Activated naive CD4-positive, alpha-beta T cell treated with anti-CD3 and anti-CD28 coated beads, Interleukin-2, amount 50 U/mL, for 72 hours (primary cell): ENCODE results near the gene INTS11. TPM values are rescaled to one million over a fixed set of nuclear protein-coding genes. Genes with fewer than 3 reads are reported as not detected.

ENCODE experiments used
- ATAC-seq, 2 donors: fragments of 150-1000 bp; cut with Tn5 transposase; 2 replicates each; pipeline ENCODE4 v1.10.0; 2021; ENCODE audit warnings: mild to moderate bottlenecking in 2 of 2, moderate library complexity in 2 of 2
- DNase-seq, 2 donors: peaks; one replicate each; pipeline ENCODE4 v3.0.0; 2021 to 2022; ENCODE audit warnings: low spot score in 2 of 2
- H3K27ac Mint-ChIP-seq, 2 donors: one replicate each; pipeline ENCODE4 v1.8.0; 2022; ENCODE audit warnings: mild to moderate bottlenecking in 2 of 2, mixed read lengths in 2 of 2
- H3K36me3 Mint-ChIP-seq, 2 donors: one replicate each; pipeline ENCODE4 v1.8.0; 2022; ENCODE audit warnings: mixed read lengths in 2 of 2
- H3K9me3 Mint-ChIP-seq, 2 donors: one replicate each; pipeline ENCODE4 v1.8.0; 2022; ENCODE audit warnings: mixed read lengths in 2 of 2
- total RNA-seq, 2 donors: library from RNA; stranded (reverse); gene quantifications; one replicate each; pipeline ENCODE4 v1.2.3, GENCODE V29; 2022

The INTS11 gene
- total RNA-seq, 2 donors from 2014 or later, result 119 to 142 TPM

DNA sequence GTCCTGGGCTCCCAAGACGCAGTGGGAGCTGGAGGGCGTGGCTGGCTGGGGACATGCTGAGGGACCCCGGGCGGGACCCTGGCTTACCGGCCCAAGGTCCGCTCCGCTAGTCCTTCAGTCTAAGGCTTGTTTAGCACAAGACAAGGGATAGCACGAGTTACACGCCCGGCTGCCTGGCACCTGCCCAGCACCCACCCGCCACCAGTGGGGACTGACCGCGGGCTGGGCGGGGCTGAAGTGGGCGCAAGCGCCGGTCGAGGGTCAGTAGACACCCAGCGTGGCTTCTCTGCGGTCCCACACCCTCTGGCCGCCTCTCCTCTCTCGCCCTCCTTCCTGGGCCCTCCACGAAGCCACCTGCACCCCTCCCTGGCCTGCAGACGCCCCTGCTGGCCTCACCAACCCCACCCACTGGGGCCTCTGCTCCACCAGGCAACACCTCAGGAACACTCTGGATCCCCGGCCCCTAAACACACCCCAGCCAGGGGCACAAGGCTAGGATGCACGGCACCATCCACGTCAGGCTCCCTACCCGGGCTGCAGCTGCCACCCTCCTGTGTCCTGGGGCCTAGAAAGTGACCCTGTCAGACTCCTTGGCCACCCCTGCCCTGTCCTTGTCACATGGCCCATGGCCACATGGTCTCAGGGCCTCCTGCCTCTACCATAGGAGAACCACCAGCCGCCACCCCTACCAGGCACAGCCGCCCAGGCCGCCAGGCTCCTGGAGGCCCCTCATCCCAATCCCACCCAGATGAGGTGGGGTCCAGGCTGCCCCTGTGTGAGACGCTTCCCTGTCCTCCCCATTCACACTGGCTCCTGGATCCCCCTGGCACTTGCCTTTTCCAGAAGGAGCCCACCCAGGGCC, 12.7 kb upstream of the INTS11 start:
- peaks cover 9 to 12% of the 10 kb centered on the region in 2 donors for H3K36me3 Mint-ChIP-seq
- no peak for DNase-seq
- H3K27ac Mint-ChIP-seq, result no peak overlapping the region
- H3K9me3 Mint-ChIP-seq, result no peaks in the 10 kb centered on the region
- no peak for ATAC-seq

GRCh38 chr1:1336446-1336845, 12.0 kb upstream of the INTS11 start:
- no peaks in the 10 kb centered on the region for H3K9me3 Mint-ChIP-seq

DNA sequence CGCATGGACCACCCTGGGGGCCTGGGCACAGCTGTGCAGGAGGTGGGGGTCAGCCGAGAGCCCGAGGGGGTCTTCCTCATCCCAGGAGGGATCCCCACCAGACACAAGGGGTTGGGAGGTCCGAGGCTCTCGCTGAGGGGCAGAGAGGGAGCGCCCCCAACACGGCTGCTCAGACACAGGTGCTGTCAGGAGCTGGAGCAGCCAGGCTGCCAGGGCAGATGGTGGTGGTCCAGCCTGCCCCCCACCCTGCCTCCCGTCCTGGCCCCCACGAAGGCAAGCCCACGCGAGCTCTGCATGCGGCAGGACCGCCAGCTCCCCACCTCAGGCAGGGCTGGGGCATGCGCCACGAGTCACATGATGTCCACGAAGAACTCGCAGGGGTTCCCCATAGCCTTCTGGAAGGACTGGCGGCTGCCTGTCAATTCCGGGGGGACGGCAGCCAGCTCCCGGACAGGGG, 11.4 kb upstream of the INTS11 start:
- Mint-ChIP-seq H3K9me3 (no peaks in the 10 kb centered on the region), H3K36me3 (peaks cover 2 to 5% of the 10 kb centered on the region in 2 donors), H3K27ac (no peak overlapping the region)
- no peak for ATAC-seq
- DNase-seq, result no peak

More at GRCh38 chr1:1336446-1336845, 12.0 kb upstream of the INTS11 start:
- DNase-seq, result no peak
- no peak overlapping the region for H3K27ac Mint-ChIP-seq
- peaks cover 8 to 11% of the 10 kb centered on the region in 2 donors for H3K36me3 Mint-ChIP-seq
- ATAC-seq, result no peak

- ATAC-seq (no peak), DNase-seq (no peak)
- H3K9me3 Mint-ChIP-seq, result no peaks in the 10 kb centered on the region
- no peak overlapping the region for H3K27ac Mint-ChIP-seq
- no peaks in the 10 kb centered on the region for H3K36me3 Mint-ChIP-seq
Observed at GRCh38 chr1:1335283-1335682, 10.8 kb upstream of the INTS11 start.

DNA sequence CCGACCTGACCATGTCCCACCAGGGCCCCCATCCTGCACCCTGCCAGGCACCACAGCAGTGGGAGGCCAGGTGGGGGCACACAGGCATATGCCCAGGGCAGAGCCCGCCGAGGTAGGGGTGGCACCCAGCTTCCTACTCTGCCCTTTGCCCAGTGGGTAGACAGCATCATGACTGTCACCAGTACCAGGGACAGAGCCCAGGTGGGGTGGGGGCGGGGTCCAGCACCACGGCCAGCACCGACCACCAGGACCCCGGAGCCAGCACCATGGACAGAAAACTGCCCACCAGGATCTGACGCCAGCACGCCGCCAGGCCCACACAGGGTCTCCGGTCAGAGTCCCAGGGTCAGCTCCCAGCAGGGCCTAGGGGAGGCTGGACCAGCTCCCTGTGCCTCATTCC, 10.4 kb upstream of the INTS11 start:
- Mint-ChIP-seq H3K27ac (no peak overlapping the region), H3K36me3 (no peaks in the 10 kb centered on the region), H3K9me3 (peaks cover 2 to 3% of the 10 kb centered on the region in 2 donors)
- ATAC-seq (no peak), DNase-seq (no peak)

DNA sequence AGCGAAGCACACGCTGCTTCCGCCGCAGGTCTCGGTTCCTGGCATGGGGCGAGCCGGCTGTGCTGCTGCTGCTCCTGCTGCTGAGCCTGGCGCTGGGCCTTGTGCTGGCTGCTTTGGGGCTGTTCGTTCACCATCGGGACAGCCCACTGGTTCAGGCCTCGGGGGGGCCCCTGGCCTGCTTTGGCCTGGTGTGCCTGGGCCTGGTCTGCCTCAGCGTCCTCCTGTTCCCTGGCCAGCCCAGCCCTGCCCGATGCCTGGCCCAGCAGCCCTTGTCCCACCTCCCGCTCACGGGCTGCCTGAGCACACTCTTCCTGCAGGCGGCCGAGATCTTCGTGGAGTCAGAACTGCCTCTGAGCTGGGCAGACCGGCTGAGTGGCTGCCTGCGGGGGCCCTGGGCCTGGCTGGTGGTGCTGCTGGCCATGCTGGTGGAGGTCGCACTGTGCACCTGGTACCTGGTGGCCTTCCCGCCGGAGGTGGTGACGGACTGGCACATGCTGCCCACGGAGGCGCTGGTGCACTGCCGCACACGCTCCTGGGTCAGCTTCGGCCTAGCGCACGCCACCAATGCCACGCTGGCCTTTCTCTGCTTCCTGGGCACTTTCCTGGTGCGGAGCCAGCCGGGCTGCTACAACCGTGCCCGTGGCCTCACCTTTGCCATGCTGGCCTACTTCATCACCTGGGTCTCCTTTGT, 9.2 kb upstream of the INTS11 start:
- peaks cover 5 to 6% of the 10 kb centered on the region in 2 donors for H3K9me3 Mint-ChIP-seq
- DNase-seq (no peak), ATAC-seq (no peak)
- no peak overlapping the region for H3K27ac Mint-ChIP-seq
- H3K36me3 Mint-ChIP-seq, result no peaks in the 10 kb centered on the region

DNA sequence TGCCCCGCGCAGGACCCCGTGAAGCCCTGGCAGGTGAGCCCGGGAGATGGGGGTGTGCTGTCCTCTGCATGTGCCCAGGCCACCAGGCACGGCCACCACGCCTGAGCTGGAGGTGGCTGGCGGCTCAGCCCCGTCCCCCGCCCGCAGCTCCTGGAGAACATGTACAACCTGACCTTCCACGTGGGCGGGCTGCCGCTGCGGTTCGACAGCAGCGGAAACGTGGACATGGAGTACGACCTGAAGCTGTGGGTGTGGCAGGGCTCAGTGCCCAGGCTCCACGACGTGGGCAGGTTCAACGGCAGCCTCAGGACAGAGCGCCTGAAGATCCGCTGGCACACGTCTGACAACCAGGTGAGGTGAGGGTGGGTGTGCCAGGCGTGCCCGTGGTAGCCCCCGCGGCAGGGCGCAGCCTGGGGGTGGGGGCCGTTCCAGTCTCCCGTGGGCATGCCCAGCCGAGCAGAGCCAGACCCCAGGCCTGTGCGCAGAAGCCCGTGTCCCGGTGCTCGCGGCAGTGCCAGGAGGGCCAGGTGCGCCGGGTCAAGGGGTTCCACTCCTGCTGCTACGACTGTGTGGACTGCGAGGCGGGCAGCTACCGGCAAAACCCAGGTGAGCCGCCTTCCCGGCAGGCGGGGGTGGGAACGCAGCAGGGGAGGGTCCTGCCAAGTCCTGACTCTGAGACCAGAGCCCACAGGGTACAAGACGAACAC, 8.5 kb upstream of the INTS11 start:
- no peaks in the 10 kb centered on the region for H3K36me3 Mint-ChIP-seq

DNA sequence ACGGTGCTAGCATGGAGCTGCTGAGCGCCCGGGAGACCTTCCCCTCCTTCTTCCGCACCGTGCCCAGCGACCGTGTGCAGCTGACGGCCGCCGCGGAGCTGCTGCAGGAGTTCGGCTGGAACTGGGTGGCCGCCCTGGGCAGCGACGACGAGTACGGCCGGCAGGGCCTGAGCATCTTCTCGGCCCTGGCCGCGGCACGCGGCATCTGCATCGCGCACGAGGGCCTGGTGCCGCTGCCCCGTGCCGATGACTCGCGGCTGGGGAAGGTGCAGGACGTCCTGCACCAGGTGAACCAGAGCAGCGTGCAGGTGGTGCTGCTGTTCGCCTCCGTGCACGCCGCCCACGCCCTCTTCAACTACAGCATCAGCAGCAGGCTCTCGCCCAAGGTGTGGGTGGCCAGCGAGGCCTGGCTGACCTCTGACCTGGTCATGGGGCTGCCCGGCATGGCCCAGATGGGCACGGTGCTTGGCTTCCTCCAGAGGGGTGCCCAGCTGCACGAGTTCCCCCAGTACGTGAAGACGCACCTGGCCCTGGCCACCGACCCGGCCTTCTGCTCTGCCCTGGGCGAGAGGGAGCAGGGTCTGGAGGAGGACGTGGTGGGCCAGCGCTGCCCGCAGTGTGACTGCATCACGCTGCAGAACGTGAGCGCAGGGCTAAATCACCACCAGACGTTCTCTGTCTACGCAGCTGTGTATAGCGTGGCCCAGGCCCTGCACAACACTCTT, 7.7 kb upstream of the INTS11 start:
- Mint-ChIP-seq H3K36me3 (no peaks in the 10 kb centered on the region), H3K9me3 (peaks cover 5 to 6% of the 10 kb centered on the region in 2 donors), H3K27ac (no peak overlapping the region)
- DNase-seq, result no peak
- peak in 1 of 2 donors; percentile 5 for ATAC-seq

More for the DNA sequence above, 8.5 kb upstream of the INTS11 start:
- no peak for DNase-seq
- Mint-ChIP-seq H3K9me3 (peaks cover 5 to 6% of the 10 kb centered on the region in 2 donors), H3K27ac (no peak overlapping the region)
- ATAC-seq, result peak in 1 of 2 donors; percentile 8

DNA sequence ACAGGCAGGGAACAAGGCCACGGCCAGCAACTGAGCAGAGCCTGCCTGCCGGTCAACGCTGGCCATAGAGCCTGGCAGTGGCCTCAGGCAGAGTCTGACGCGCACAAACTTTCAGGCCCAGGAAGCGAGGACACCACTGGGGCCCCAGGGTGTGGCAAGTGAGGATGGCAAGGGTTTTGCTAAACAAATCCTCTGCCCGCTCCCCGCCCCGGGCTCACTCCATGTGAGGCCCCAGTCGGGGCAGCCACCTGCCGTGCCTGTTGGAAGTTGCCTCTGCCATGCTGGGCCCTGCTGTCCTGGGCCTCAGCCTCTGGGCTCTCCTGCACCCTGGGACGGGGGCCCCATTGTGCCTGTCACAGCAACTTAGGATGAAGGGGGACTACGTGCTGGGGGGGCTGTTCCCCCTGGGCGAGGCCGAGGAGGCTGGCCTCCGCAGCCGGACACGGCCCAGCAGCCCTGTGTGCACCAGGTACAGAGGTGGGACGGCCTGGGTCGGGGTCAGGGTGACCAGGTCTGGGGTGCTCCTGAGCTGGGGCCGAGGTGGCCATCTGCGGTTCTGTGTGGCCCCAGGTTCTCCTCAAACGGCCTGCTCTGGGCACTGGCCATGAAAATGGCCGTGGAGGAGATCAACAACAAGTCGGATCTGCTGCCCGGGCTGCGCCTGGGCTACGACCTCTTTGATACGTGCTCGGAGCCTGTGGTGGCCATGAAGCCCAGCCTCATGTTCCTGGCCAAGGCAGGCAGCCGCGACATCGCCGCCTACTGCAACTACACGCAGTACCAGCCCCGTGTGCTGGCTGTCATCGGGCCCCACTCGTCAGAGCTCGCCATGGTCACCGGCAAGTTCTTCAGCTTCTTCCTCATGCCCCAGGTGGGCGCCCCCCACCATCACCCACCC, 6.9 kb upstream of the INTS11 start, which contains the start of gene TAS1R3:
Gene TAS1R3 (plus strand): TSS at position 213 of the 898 bp plus-strand sequence. CDS start 66 bp downstream, at position 279.
- peak in 1 of 2 donors; percentile 9 for ATAC-seq
- Mint-ChIP-seq H3K36me3 (no peaks in the 10 kb centered on the region), H3K27ac (peak within 1 kb of the TSS in 1 of 2 donors; percentile 60), H3K9me3 (peaks cover 5 to 6% of the 10 kb centered on the region in 2 donors)
- DNase-seq, result no peak

- Mint-ChIP-seq H3K9me3 (peaks cover 5 to 6% of the 10 kb centered on the region in 2 donors), H3K27ac (peak overlapping the region in 1 of 2 donors; percentile 60), H3K36me3 (no peaks in the 10 kb centered on the region)
- no peak for DNase-seq
- no peak for ATAC-seq
Observed at GRCh38 chr1:1330366-1331067, 6.1 kb upstream of the INTS11 start.

DNA sequence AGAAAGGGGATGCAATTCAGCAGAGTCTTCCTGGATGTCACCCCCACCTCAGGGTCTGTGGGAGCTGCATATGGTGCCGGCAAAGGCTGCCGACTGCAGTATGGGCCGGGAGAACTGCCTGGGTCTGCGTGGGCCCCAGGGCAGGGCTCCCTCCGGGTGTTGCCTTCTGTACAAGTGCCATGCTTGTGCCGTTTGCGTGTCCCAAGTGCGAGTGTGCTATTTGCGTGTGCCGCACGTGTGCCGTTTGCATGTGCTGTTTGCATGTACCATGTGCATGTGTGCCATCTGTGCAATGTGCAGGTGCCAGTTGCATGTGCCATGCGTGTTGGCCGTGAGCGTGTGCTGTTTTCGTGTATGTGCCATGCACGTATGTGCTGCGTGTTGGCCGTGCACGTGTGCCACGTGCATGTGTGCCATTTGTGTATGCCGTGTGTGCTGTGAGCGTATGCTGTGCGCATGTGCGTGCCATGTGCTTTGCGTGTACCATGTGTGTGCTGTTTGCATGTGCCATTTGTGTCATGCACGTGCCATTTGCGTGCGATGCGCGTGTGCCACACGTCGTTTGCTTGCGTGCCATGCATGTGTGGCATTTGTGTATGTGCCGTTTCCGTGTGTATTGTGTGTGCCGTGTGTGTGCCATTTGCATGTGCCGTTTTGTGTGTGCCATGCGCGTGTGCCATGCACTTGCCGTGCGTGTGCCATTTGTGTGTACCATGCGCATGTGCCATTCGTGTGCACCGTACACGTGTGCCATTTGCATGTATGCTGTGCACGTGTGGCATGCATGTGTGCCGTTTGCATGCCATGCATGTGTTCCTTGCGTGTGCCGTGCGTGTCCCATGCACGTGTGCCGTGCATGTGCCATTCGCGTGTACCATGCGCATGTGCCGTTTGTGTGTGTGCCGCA, 5.1 kb upstream of the INTS11 start:
- Mint-ChIP-seq H3K27ac (peak overlapping the region in 1 of 2 donors; percentile 79), H3K9me3 (peaks cover 5 to 6% of the 10 kb centered on the region in 2 donors), H3K36me3 (no peaks in the 10 kb centered on the region)
- no peak for DNase-seq
- no peak for ATAC-seq

- Mint-ChIP-seq H3K9me3 (peaks cover 5 to 6% of the 10 kb centered on the region in 2 donors), H3K36me3 (peaks cover 0 to 6% of the 10 kb centered on the region in 2 donors), H3K27ac (no peak overlapping the region)
- ATAC-seq, result no peak
- DNase-seq, result no peak
Observed at GRCh38 chr1:1328254-1328653, 3.8 kb upstream of the INTS11 start.

GRCh38 chr1:1327291-1327690, 2.8 kb upstream of the INTS11 start:
- H3K27ac Mint-ChIP-seq, result no peak overlapping the region
- peaks cover 5 to 6% of the 10 kb centered on the region in 2 donors for H3K9me3 Mint-ChIP-seq
- H3K36me3 Mint-ChIP-seq, result peaks cover 0 to 7% of the 10 kb centered on the region in 2 donors
- ATAC-seq, result no peak
- no peak for DNase-seq

GRCh38 chr1:1326075-1326605, 1.7 kb upstream of the INTS11 start:
- H3K27ac Mint-ChIP-seq, result peak overlapping the region; percentile 72 to 87
- H3K36me3 Mint-ChIP-seq, result peaks cover 0 to 7% of the 10 kb centered on the region in 2 donors
- H3K9me3 Mint-ChIP-seq, result peaks cover 5 to 6% of the 10 kb centered on the region in 2 donors
- DNase-seq (no peak), ATAC-seq (no peak)
